Measurements from ENCODE around the gene PAMR1. TPM values are rescaled to one million over a fixed set of nuclear protein-coding genes. Genes with fewer than 3 reads are reported as not detected.

The PAMR1 gene
- total and polyA plus RNA-seq, 2 of the 8 experiments (the other 6 are each of a cell fraction or from before 2014, with no cell fraction given) = 3.0 to 6.9 TPM

DNA sequence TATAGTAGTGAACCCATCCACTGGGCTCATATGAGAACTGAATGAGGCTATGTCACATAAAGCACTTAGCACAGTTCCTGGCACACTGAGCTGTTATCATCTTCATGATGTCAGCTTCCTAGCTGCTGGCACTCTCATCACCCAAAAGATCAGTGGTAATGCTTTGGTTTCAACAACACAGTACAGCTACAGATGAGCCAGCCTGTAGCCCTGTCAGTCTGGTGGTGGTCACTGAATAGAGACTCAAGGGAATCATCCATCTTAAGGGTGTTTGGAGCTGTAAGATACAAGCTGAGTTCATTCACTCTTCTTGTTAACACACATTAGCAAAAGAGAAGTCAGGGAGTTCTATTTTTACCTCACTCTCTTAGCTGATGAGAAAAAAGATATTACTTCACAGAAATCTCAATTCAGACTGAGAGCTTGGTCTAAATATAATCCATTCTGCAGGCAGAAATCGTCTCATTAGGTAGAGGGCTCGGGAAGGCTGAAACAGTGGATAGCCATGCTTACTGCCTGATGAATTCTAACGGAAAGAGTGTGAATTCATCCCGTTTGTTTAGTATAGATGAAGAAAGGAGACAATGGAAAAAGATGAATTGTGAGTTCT lies 99.7 kb downstream of the PAMR1 start:
- no peak overlapping the region for H2AFZ ChIP-seq (ENCODE audit: low read length)

More for the DNA sequence above, 99.7 kb downstream of the PAMR1 start:
- Histone ChIP-seq H4K91ac (replicated peaks; ENCODE audit: insufficient read length, low read length) (no peak overlapping the region), H3K9ac (replicated peaks in 1 of 4; ENCODE audit: extremely low read depth in 1 of 4, low read depth in 3 of 4, low read length in 3 of 4) (no peak overlapping the region), H3K23ac (ENCODE audit: insufficient read length) (no peak overlapping the region), H3K9me3 (ENCODE audit: insufficient read depth in 2 of 2, low read depth in 1 of 2, low read length in 1 of 2) (no peaks in the 10 kb centered on the region), H2BK120ac (replicated peaks; ENCODE audit: low read depth, low read length) (no peak overlapping the region), H4K20me1 (replicated peaks in 1 of 2; ENCODE audit: control insufficient read depth in 1 of 2, insufficient read depth in 2 of 2, low read length in 2 of 2) (peaks cover 0 to 4% of the 10 kb centered on the region in 2 experiments), H3K4ac (replicated peaks; ENCODE audit: insufficient read length, low read depth, low read length) (no peak overlapping the region), H3K14ac (ENCODE audit: insufficient read length) (no peak overlapping the region), H3K79me2 (ENCODE audit: control insufficient read depth in 1 of 2, insufficient read depth in 2 of 2, low read length in 2 of 2) (no peaks in the 10 kb centered on the region), H3K4me2 (ENCODE audit: insufficient read depth in 1 of 2, low read depth in 2 of 2, low read length in 2 of 2) (no peak overlapping the region), H3K4me1 (replicated peaks in 1 of 4; ENCODE audit: control insufficient read depth in 3 of 4, insufficient read depth in 4 of 4, low read length in 3 of 4) (no peaks in the 10 kb centered on the region), H3K23me2 (ENCODE audit: low read depth, low read length) (no peaks in the 10 kb centered on the region), H2AK5ac (ENCODE audit: low read depth, low read length) (no peak overlapping the region), H3K4me3 (ENCODE audit: extremely low read depth in 1 of 4, insufficient read depth in 2 of 4, low read depth in 3 of 4, low read length in 4 of 4) (no peak overlapping the region), H2BK5ac (ENCODE audit: low read depth, low read length) (no peak overlapping the region), H3K56ac (replicated peaks; ENCODE audit: insufficient read length, low read depth, low read length) (no peak overlapping the region), H3K27me3 (replicated peaks in 1 of 4; ENCODE audit: control insufficient read depth in 3 of 4, extremely low read depth in 1 of 4, insufficient read depth in 3 of 4, low read length in 3 of 4) (peaks cover 9 to 27% (median 22%) of the 10 kb centered on the region in 4 experiments), H3K36me3 (ENCODE audit: control insufficient read depth in 2 of 4, insufficient read depth in 4 of 4, low read length in 3 of 4) (no peaks in the 10 kb centered on the region; a peak in 1 of 8 replicates), H3K27ac (ENCODE audit: low read depth, low read length) (no peak overlapping the region), H2BK15ac (ENCODE audit: low read length) (no peak overlapping the region), H2BK20ac (ENCODE audit: low read length) (no peak overlapping the region), H4K5ac (ENCODE audit: insufficient read length, low read depth, low read length) (no peak overlapping the region), H2BK12ac (ENCODE audit: low read depth, low read length) (no peak overlapping the region), H3K79me1 (ENCODE audit: low read depth, low read length) (no peaks in the 10 kb centered on the region), H3K18ac (ENCODE audit: extremely low read depth, low read length) (no peak overlapping the region), H4K8ac (ENCODE audit: extremely low read depth, insufficient read depth, low read length) (no peak overlapping the region)
- CTCF ChIA-PET (ENCODE audit: partially characterized antibody) = interaction anchor here (1.2 to 1.3 kb wide), 2 partner anchors 13 to 22 kb away, joined by 3 to 6 read pairs; no protein-coding TSS in a partner anchor
- DNase-seq (ENCODE audit: low read depth in 1 of 2, low spot score in 2 of 2) (no peak), FAIRE-seq (no peak)
- 95% methylated on average over 4 of the region's 4 CpGs; no CpG with 5 or more reads in 1 of the 2 experiments for WGBS, 2 experiments (ENCODE audit: extremely low coverage in 1 of 2, insufficient coverage in 1 of 2, insufficient read length in 1 of 2, insufficient replicate concordance in 2 of 2, low coverage in 1 of 2, low lambda C conversion rate in 2 of 2, missing lambda C conversion rate in 1 of 2)
- POLR2A ChIA-PET (ENCODE audit: partially characterized antibody) = no interaction called here
- TF ChIP-seq RNF2 (IDR thresholded peaks at IDR 0.05; ENCODE audit: borderline replicate concordance, low read depth, low read length, missing control alignments, poor library complexity, severe bottlenecking) = no peak
- no peak for TF ChIP-seq KDM1A (IDR thresholded peaks at IDR 0.05; ENCODE audit: borderline replicate concordance, low read length)
- no peak for TF ChIP-seq CHD2 (IDR thresholded peaks at IDR 0.05; ENCODE audit: low read length)
- no peak for TF ChIP-seq ASH2L (IDR thresholded peaks at IDR 0.05; ENCODE audit: low read length)

Measured in H1 (cell line).